Suppressor macrophage (primary cell): Measurements from ENCODE around the gene COX7A2.

Experiments used
- DNase-seq, 4 experiments: peaks; one replicate each; pipeline ENCODE4 v3.0.0-alpha.2; 2020 to 2022

The COX7A2 gene

DNA sequence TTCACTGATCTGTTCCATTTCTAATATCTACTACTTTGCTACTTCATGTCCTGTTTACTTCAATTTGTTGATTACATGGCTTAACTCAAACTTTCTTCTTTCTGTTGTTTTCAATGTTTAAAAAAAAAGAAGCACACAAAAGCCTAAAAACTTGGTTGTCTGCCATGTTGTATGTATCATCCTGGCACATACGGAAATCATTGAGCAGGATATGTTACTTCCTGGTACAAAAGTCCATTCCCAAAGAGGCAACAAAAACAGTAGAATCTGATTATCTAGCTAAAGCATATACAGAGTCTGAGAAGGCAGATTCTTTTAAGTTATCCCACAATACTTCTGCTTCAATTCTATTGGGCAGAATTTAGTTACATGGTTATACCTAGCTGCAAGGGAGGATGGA lies 23.2 kb downstream of the COX7A2 start:
- no peak for DNase-seq

GRCh38 chr6:75219263-75219662 lies 24.3 kb downstream of the COX7A2 start:
- no peak for DNase-seq

DNA sequence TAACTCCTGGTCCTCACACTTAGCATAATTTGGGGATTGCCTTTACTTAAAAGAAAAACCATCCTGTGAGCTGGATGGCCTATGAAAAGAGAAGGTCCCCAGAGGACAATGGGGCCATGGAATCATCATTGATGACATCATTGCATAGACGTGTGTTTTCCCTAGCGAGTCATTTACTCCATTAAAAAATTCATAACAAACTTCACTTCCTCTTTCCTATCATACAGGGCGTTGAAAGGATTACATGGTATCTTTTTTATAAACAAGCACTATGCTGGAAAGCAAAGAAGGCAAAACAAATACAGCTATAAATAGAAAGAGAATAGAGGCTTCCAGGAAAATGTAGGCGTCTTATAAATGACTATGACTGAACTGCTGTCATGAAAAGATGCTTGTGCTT lies 26.4 kb downstream of the COX7A2 start:
- peak; percentile 32 to 81 (median 40) for DNase-seq

- DNase-seq: no peak
Measured at GRCh38 chr6:75215291-75215690, 28.3 kb downstream of the COX7A2 start.

DNA sequence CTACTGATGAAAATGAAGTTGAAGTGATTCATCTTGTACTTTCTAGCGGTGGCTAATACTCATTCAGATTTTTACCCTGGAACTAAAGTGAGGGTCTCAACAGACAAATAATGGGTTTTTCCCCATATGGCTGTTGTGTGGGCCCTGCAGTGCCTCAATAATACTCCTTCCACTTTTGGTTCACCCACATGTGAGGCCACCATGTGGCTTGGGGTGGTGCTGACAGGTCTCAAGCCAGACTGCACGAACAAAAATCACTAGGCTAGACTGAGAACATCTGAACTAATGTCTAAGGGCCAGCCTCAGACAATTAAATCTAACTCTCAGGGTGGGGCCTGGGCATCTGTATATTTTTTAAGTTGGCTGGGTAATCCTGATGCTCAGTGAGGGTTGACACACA lies 29.9 kb downstream of the COX7A2 start:
- DNase-seq: no peak

DNA sequence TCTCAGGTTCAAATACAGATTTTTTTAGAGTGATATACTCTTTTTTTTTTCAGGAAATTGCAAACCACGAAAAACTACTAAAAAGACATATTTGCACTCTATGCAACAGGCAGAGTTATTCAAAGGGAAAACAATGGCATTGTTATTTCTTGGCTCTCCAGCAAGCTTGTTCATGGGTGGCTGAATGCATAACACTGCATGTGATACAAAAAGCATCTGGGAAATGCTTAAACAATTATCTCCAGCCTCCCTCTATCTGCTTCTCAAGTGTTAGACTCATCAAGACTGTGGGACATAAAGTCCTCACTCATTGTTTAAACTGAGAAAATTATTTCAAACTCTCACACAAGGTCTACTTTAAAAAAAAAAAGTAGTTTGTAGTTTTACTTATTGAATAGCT lies 30.5 kb downstream of the COX7A2 start:
- no peak for DNase-seq

- DNase-seq: no peak
Measured at GRCh38 chr6:75211920-75212590, 31.5 kb downstream of the COX7A2 start.

DNA sequence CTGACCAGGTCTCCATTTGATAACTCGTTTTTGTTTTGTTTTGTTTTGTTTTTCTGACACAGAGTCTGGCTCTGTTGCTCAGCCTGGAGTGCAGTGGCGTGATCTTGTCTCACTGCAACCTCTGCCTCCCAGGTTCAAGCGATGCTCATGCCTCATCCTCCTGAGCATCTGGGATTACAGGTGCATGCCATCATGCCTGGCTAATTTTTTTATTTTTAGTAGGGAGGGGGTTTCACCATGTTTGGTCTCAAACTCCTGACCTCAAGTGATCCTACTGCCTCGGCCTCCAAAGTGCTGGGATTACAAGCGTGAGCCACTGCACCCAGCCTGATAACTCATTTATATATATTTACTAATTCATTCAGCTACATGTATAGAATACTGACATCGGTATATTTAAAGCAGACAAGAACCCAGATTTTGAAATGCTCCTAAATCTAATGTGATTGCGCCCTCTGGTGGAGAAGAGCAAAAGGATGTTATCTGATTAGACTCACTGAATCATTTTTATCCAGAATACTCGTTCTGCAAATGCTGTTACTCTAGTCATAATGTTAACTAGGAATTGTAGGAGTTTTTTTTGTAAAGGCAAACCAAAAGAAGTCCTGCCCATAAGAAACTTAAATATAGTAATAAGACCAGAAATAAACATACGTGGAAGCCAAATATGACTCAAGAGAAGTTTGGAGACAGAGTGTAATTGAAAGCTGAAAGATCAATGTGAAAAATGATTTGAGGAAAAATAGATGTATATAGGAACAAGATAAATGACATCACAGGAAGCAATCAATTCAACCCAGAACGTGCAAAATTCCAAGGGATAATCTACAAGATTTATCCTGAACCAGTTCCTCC lies 32.5 kb downstream of the COX7A2 start:
- peak; percentile 67 to 91 (median 80) for DNase-seq

GRCh38 chr6:75209184-75209723 lies 34.3 kb downstream of the COX7A2 start:
- DNase-seq: no peak

GRCh38 chr6:75208298-75209183 lies 35.1 kb downstream of the COX7A2 start:
- peak; percentile 84 to 91 (median 90) for DNase-seq

- DNase-seq: no peak
Measured at GRCh38 chr6:75206576-75207342, 36.8 kb downstream of the COX7A2 start.

DNA sequence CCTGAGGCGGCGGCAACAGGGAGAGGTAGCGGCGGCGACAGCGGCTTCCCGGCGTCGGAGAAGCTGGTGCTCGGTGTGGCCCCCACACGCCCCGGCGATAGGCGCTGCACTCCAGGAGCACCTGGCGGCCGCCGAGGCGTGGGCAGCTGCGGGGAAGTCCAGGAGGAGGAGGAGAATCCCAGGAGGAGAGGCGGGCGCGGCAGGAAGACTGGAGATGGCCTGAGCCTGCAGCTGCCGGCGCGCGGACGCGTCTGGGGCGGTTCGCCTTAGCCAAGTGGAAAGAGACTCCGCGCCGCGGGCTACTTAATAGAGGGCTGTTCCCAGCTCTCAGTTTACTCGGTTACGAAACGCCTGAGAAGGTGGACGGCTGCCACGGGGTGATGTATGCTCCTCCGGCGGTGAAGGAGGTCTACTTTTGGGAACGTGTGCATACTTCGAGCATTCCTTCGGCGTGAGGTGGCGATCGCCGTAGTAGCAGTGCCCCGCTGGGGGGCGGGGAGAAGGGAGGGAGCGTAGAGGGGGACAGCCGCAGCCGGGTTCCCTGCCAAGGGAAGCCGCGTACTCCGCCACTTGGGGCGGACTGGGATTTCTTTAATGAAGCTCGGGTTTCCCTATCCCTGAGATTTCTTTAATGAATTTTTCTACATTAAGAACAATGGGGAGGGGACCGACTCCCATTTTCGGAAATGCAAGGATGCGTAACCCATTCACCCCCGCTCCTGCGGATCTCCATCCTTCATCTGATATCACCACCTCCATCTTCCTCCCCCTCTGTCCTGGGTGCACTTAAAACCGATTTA lies 37.6 kb downstream of the COX7A2 start, which contains the start of gene COL12A1:
Gene COL12A1 (minus strand): TSS at position 278 of the 800 bp plus-strand sequence. CDS start 3,261 bp downstream, outside the sequence.
- peak in 1 of 4 experiments; percentile 25 for DNase-seq

DNA sequence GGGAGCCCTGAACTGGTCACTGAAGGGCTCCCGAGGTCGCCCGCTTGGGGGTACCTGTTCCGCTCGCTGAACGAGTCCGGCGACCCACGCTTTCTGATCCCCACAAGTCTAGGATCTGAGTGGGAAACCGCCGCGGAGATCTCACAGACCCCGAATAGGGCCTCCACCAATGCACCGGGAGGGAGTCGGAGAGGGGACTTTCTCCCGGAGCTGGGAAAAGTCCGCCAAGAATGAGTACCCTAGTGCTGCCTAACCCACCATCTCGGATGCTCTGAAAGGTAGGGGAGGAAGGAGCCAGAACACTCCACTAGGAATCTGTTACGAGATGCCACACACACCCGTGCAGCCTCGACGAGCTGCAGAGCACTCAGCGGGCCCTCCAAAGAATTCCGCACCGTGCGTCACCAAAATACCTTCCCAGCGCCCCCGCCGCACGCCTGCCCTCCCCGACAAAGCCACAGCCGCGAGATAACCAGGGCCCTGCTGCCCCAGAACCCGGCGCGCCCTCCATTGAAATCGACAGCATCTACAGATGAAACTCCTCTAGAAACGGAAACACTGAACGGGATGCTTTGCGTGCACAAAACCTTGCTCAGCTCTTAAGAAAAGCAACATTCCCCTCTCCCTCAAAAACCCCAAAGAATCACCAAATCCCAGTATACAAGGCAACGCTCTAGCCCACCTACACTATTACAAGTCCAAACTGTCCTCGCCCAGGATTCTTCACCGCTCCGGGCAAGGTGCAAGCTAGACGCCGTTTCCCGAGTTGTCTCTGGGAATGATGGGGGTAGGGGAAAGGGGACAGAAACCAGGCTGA lies 38.4 kb downstream of the COX7A2 start:
- no peak for DNase-seq

DNA sequence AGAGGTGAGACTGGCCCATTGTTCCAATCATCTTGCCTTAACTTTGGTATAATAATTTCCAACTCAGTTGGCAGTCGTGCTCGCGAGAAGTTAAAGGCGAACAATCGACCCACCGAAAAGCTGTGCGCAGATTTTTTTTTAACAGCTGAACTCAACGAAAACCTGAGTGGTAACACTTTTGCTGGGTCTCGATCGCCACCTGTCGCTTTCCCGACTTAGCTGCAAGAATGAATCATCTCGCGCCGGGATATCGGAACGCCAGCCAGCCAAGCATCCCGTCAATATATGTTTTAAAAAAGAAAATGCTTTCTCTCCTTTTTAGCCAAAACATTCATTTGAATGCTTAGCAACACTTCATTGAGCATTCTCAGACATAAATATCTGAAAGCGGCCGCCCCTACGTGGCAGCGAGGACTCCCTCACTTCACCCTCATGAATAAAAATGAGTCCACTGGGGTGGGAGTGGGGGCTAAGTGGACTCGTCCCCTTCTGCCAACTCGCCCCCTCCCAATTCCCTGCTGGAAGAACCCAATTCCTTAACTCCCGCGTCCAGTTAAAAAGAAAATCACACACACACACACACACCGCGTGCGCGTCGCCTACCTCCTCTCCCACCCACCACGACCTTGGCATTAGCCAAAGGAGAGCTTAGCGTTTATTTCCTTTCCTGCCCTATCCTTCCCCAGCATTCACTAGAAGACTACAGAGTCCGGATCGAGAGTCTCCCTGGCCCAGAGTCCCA lies 39.2 kb downstream of the COX7A2 start:
- DNase-seq: peak; percentile 35 to 63 (median 41)

DNA sequence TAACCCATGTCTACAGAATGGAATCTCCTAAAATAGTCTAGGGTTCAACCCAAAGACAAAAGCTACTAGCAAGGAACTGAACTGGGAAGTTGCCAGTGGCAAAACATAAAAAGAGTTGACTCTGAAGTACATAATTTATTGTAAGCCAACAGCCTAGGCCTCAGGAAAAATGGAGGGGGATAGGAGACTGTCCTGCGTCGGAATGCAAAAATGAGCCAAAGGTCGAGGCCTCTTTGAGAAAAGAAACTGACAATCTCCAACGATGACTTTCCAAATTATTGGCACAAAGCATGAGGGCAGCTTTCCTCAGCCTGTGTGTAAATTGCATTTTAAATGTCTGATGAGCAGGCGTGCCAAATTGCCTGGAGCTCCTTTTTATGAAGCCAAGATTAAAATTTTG lies 39.9 kb downstream of the COX7A2 start:
- no peak for DNase-seq

- no peak for DNase-seq
Measured at GRCh38 chr6:75202676-75203131, 40.9 kb downstream of the COX7A2 start.

GRCh38 chr6:75201901-75202672 lies 41.5 kb downstream of the COX7A2 start:
- no peak for DNase-seq

DNA sequence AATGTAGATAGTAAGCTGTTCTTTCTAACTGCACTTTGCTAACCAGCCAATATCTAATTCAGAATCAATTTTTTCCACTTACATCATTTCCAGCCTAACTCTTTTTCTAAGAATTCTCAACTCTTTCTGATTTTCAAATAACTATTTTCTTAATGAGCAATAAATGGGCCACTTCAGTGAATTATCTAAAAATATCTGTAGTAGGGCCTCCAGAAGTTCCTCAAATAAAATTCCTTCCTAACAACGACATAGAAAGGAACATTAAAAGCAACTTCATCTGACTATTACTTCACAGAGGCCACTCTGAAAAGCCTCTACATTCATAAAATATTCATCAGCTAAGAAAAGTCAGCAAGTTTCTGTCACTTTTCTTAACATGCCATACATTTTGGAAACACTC lies 42.6 kb downstream of the COX7A2 start:
- DNase-seq: no peak
